ENCODE data around the gene JKAMP.

- TF ChIP-seq CTCF (IDR thresholded peaks at IDR 0.05 in 4 of 5, conservative IDR thresholded peaks at IDR 0.05 in 1 of 5), result no peak
- TF ChIP-seq POLR2A (IDR thresholded peaks at IDR 0.05), result no peak
Observed at GRCh38 chr14:59458486-59458885, 25.8 kb upstream of the JKAMP start.
